GM19238 (cell line): ENCODE data around the gene CCDC110.
A peak's percentile ranks its signal among the peaks of the same experiment; 100 is the strongest.

ENCODE experiments used
- DNase-seq: peaks from one replicate; pipeline ENCODE4 v3.0.0; 2011; ENCODE audit warnings: low spot score; ENCODE audit not compliant: insufficient read length

CCDC110 gene

DNA sequence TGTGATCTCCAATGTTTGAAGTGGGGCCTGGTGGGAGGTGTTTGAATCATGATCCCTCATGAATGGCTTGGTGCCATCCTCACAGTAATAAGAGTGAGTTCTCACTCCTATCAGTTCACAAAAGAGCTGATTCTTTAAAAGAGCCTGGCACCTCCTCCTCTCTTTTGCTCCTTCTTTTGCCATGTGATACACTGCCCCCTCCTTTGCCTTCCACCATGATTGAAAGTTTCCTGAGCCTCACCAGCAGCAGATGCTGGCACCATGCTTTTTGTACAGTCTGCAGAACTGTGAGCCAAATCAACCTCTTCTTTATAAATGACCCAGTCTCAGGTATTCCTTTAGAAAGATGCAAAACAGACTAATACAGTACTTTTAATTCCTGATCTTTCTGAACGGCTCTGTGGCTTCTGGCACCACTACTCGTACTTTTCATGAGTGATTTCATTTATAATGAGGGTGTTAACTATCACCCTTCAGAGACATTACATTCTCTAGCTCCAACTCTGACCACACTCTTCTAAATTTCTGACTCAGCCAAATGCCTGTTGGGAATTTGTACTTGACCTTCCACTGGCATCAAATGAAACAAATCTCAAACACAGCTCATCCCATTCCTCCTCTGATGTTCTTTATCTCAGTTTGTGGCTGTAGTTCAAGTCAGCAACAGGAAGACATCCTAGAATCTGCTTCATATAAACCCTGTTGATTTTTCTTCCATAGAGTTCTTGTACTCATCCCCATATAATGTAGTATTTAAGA lies 50.0 kb downstream of the CCDC110 start:
- DNase-seq: no peak

DNA sequence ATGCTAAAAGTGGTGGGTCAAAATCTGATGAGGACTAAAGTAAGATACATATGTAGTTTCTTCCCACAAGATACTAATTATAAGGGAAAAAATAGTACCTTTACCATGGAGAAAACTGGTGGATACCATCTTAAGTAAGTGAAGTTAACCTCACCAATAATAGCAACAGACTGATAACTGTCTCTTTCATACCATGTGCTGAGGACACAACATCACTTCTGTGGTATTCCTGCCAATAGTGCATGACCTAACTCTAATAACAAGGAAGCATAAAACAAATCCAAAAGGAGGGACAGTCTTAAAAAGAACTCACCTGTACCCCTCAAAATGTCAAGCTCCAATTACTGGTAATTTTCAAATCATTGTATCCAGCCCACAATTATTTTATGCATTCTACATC lies 54.6 kb downstream of the CCDC110 start:
- no peak for DNase-seq

DNA sequence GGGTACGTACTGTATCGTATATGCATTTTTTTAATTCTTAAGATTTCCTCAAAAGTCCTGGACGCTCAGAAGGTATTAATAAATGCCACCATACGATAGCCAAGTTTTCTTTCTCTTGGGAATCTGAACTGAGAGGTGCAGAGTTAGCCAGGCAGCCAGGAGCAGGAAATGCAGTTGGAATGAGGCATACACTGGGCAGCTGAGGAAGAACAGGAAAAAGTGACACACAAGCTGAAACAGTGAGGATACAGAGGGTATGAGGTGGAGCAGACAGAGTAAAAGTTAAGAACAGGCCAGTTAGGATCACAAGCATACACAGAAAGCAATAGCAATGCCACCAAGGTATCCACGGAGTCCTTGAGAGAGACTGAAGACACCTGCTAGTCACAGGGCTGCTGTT lies 59.1 kb downstream of the CCDC110 start:
- no peak for DNase-seq

GRCh38 chr4:185411849-185412248 lies 59.7 kb downstream of the CCDC110 start:
- DNase-seq: no peak

DNA sequence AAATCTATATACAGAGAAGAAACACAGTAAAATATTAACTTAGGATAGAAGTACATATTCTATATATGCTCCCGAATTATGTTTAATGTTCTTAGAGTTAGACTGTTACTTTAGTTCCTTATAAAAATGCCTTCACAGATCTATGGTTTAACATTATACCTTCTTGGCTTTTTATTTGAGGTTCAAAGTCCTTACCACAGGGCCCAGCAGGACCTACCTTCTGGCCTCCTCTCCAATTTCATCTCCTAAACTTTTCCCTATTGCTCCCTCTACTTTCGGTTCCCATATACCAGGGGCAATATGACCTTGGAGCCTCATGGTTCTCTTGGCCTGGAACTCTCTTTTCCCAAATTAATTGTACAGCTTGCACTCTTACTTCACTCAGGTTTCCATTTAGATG lies 63.1 kb downstream of the CCDC110 start:
- no peak for DNase-seq

- no peak for DNase-seq
Observed at GRCh38 chr4:185405296-185405999, 66.1 kb downstream of the CCDC110 start.

- DNase-seq: no peak
Observed at GRCh38 chr4:185404031-185404430, 67.5 kb downstream of the CCDC110 start.

GRCh38 chr4:185399466-185399865 lies 72.1 kb downstream of the CCDC110 start:
- DNase-seq: no peak

GRCh38 chr4:185398618-185399017 lies 72.9 kb downstream of the CCDC110 start:
- no peak for DNase-seq

DNA sequence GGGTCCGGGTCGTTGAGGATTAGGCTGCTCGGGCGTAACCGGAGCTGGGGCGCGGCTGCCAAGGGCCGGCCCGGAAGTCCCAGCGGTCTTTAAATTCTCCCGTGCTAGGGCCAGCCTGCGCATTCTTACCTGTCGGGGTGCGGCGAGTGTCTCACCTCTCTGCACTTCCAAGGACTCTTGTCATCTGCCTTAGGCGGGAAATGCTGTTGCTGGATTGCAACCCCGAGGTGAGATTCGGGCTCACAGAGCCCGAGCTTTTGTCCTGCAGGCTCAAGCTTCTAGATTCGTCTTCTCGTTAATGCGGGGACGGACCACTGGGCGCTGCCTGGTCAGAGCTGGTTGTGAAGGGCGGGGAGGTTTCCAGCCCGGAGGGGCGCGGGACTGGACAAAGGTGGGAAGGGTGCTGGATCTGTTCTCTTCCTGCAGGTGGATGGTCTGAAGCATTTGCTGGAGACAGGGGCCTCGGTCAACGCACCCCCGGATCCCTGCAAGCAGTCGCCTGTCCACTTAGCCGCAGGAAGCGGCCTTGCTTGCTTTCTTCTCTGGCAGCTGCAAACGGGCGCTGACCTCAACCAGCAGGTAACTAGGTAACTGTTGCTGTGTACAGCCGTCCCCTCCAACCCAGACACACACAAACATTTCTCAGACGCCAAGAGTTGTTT lies 74.7 kb downstream of the CCDC110 start, which contains the start of gene ANKRD37:
Gene ANKRD37, plus strand, starts transcription at position 118 of the 662 bp plus-strand sequence. Its CDS starts 83 bp downstream, at position 201.
- no peak for DNase-seq

GRCh38 chr4:185395956-185396723 lies 75.4 kb downstream of the CCDC110 start:
- peak; percentile 91 for DNase-seq

DNA sequence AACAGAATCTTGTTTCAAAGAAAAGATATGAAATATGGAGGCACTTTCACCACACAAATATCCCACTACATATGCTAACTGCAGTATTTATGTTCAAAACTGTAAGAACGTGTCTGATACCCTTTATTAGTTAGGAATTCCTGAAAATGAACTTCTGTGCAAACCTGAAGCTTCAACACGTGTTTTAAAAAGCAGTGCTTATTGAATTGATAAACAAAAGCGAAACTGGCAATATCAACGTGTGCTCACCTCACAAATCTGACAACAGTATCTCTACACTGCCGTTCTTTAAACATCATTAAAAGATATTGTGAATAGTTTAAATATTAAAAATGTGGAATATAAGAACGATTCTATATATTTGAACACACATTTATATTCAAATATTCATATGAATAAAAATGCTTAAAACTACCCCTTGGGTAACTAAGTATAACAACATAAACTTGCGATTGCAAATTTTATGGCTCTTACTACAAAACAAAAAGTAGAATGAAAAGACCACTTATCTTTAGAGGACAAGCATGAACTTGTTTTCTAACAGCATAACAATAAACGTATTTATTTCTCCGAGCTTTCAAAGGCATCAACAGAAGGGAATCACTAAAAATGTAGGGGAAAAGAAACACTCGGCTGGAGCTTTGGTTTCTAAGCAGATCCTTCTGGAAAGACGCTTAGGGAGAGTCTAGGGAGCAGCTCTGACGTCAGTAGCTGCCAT lies 76.1 kb downstream of the CCDC110 start, which contains the start of gene LRP2BP:
Gene LRP2BP, minus strand, starts transcription at position 687 of the 718 bp plus-strand sequence. CDS start 17,738 bp downstream, outside the sequence.
- no peak for DNase-seq
